Measurements from ENCODE around the gene LRRC8C. TPM values are rescaled to one million over a fixed set of nuclear protein-coding genes. Genes with fewer than 3 reads are reported as not detected.

Gene LRRC8C
- total RNA-seq, 1 experiment from 2014 or later = 8.4 TPM

GRCh38 chr1:89624715-89625323, 8.1 kb upstream of the LRRC8C start:
- ATAC-seq (no peak), DNase-seq (ENCODE audit: low read depth, low spot score) (no peak)
- ChIA-PET POLR2A (no interaction called here), RAD21 (ENCODE audit: low non-redundant PET in 1 of 2, low total read pairs in 2 of 2, uncharacterized antibody in 2 of 2, unreplicated experiment in 2 of 2) (no interaction called here), CTCF (interaction anchor here (1.4 kb wide), 1 partner anchor 138 kb away, joined by 4 read pairs; no protein-coding TSS in a partner anchor)
- Histone ChIP-seq H3K4me2 (ENCODE audit: low read length) (no peak overlapping the region), H3K36me3 (ENCODE audit: control insufficient read depth in 1 of 2, insufficient read depth in 2 of 2, low read length in 2 of 2) (no peaks in the 10 kb centered on the region), H3K79me2 (ENCODE audit: insufficient read depth, low read length) (no peaks in the 10 kb centered on the region), H3K9me3 (ENCODE audit: control insufficient read depth in 1 of 2, insufficient read depth in 1 of 2, low read depth in 1 of 2, low read length in 2 of 2) (no peaks in the 10 kb centered on the region), H3K27ac (ENCODE audit: low read depth, low read length) (no peak overlapping the region), H3K9ac (ENCODE audit: low read length) (no peak overlapping the region), H3K4me1 (ENCODE audit: control insufficient read depth in 1 of 2, insufficient read depth in 2 of 2, low read length in 2 of 2) (no peaks in the 10 kb centered on the region), H3K27me3 (ENCODE audit: insufficient read depth, low read length) (no peaks in the 10 kb centered on the region), H3K9me2 (ENCODE audit: insufficient read depth) (no peaks in the 10 kb centered on the region), H2AFZ (ENCODE audit: low read depth, low read length, poor library complexity, severe bottlenecking) (no peak overlapping the region), H4K20me1 (ENCODE audit: insufficient read depth) (no peaks in the 10 kb centered on the region), H3K4me3 (replicated peaks in 1 of 2; ENCODE audit: low read depth in 1 of 2, low read length in 2 of 2) (no peak overlapping the region)
- TF ChIP-seq POLR2AphosphoS5 (IDR thresholded peaks at IDR 0.05; ENCODE audit: low read depth, low read length) (no peak), CTCF (IDR thresholded peaks at IDR 0.05 in 2 of 3, conservative IDR thresholded peaks at IDR 0.05 in 1 of 3; ENCODE audit: borderline replicate concordance in 1 of 3, insufficient read depth in 1 of 3, low read depth in 2 of 3, low read length in 2 of 3) (no peak), YY1 (IDR thresholded peaks at IDR 0.05; ENCODE audit: extremely low read depth, insufficient replicate concordance, low read depth, low read length) (no peak), MAX (IDR thresholded peaks at IDR 0.05) (no peak), RAD21 (IDR thresholded peaks at IDR 0.05; ENCODE audit: low read depth) (no peak), ZFX (IDR thresholded peaks at IDR 0.05) (no peak), ELF1 (IDR thresholded peaks at IDR 0.05; ENCODE audit: borderline replicate concordance, low read depth) (no peak), EZH2phosphoT487 (IDR thresholded peaks at IDR 0.05; ENCODE audit: borderline replicate concordance) (no peak), ZBTB33 (IDR thresholded peaks at IDR 0.05; ENCODE audit: extremely low read depth, insufficient replicate concordance, low read length) (no peak), EZH2 (IDR thresholded peaks at IDR 0.05) (no peak), TCF7L2 (IDR thresholded peaks at IDR 0.05; ENCODE audit: borderline replicate concordance, extremely low read depth, insufficient read depth, insufficient read length) (no peak), CBX3 (IDR thresholded peaks at IDR 0.05; ENCODE audit: low read depth) (no peak), SRF (IDR thresholded peaks at IDR 0.05; ENCODE audit: low read depth) (no peak), REST (IDR thresholded peaks at IDR 0.05; ENCODE audit: low read depth) (no peak)
- intact Hi-C loops (cut with micrococcal nuclease) = loop anchor here (10.0 kb wide), 1 partner anchor 350 kb away; no protein-coding TSS in a partner anchor
- no TSS peak for BruUV-seq (replicated peaks)

Data from HCT116 (cell line).